ENCODE data around the gene CCM2. TPM values are rescaled to one million over a fixed set of nuclear protein-coding genes. Genes with fewer than 3 reads are reported as not detected.

CCM2 gene
- 32.8 to 52.0 TPM (median 47.4 TPM) in 5 replicates for total RNA-seq (2022; extraction: Qiagen RNA extraction; ENCODE audit: low read depth)

GRCh38 chr7:45000093-45001032 lies at the start of gene CCM2:
Gene CCM2, plus strand, starts transcription at chr7:45000201. Its CDS starts 133 bp downstream, at chr7:45000334.

GRCh38 chr7:44978511-44979366 lies 21.3 kb upstream of the CCM2 start, which contains the start of gene MYO1G:
Gene MYO1G, minus strand, starts transcription at chr7:44979015. Its CDS starts 54 bp downstream, at chr7:44978961.

GRCh38 chr7:45088821-45089340 lies 88.9 kb downstream of the CCM2 start, which contains the start of gene NACAD:
Gene NACAD, minus strand, starts transcription at chr7:45088969. Its CDS starts 75 bp downstream, at chr7:45088894.

GRCh38 chr7:45111298-45112223 lies 111.6 kb downstream of the CCM2 start, which contains the start of gene TBRG4:
Gene TBRG4, minus strand, starts transcription at chr7:45111697. Its CDS starts 2,460 bp downstream, at chr7:45109237.

Other genes with a start within 250 kb of the CCM2 start
- gene PPIA, start 203.5 kb upstream of the CCM2 start, total RNA-seq (2022; extraction: Qiagen RNA extraction; ENCODE audit: low read depth) = 4,787 to 5,492 TPM (median 5,165 TPM) in 5 replicates
- gene H2AZ2, start 152.1 kb upstream of the CCM2 start, total RNA-seq (2022; extraction: Qiagen RNA extraction; ENCODE audit: low read depth) = 228 to 269 TPM (median 252 TPM) in 5 replicates
- 7.5 to 13.8 TPM (median 12.0 TPM) in 5 replicates for gene PURB, start 114.7 kb upstream of the CCM2 start, total RNA-seq (2022; extraction: Qiagen RNA extraction; ENCODE audit: low read depth)
- 0.11 to 0.17 TPM (median 0.15 TPM) in 5 replicates for gene MYO1G, start 21.2 kb upstream of the CCM2 start, total RNA-seq (2022; extraction: Qiagen RNA extraction; ENCODE audit: low read depth)
- 0.14 to 0.39 TPM (median 0.35 TPM) in 5 replicates for gene NACAD, start 88.8 kb downstream of the CCM2 start, total RNA-seq (2022; extraction: Qiagen RNA extraction; ENCODE audit: low read depth)
- gene TBRG4, start 111.5 kb downstream of the CCM2 start, total RNA-seq (2022; extraction: Qiagen RNA extraction; ENCODE audit: low read depth) = 79.7 to 114 TPM (median 108 TPM) in 5 replicates
- gene RAMP3, start 157.6 kb downstream of the CCM2 start, total RNA-seq (2022; extraction: Qiagen RNA extraction; ENCODE audit: low read depth) = not detected in 5 replicates